Stimulated activated CD4-positive, alpha-beta T cell treated with anti-CD3 and anti-CD28 coated beads, TNF-alpha, amount 100 ng/mL, for 1 hour (primary cell): ENCODE data around the gene NELL1.

Experiments
- DNase-seq, 3 donors: peaks; one replicate each; pipeline ENCODE4 v3.0.0-alpha.2; 2020; ENCODE audit warnings: low read depth in 3 of 3, low spot score in 1 of 3

The NELL1 gene

DNA sequence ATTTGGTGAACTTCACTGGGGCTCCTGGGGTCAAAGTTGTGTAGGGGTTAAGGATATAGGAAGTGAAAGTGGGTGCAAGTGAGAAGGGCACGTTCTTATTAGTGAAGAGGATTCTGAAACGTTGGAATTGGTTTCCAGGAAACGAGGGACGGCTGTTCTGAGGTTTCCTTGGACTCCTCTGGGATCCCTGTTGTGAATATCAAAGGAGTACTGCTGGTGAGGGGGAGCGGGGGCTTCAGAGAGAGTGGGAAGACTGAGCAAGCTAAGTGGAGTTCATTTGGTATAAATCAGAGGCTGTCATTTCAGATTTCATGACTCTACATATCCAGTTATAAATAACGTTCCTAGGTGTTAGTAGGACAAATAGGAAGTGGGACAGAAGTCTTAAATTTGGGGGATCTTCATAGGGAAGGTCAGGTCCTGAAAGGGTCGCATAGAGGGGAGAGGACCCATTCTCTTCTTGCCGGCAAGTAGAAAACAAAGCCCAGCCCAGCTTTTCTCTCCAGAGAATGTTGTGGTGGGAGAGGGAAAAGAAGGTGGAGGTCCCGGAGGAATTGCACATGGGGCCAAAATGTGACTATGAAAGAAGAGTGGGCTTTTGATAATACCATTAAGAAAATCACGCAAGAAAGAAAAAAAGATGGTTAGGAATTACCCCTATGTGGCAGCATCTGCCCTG, 1.1 kb upstream of the NELL1 start:
- DNase-seq, result no peak

GRCh38 chr11:20669820-20670684, 666 bp downstream of the NELL1 start:
- DNase-seq, result no peak

DNA sequence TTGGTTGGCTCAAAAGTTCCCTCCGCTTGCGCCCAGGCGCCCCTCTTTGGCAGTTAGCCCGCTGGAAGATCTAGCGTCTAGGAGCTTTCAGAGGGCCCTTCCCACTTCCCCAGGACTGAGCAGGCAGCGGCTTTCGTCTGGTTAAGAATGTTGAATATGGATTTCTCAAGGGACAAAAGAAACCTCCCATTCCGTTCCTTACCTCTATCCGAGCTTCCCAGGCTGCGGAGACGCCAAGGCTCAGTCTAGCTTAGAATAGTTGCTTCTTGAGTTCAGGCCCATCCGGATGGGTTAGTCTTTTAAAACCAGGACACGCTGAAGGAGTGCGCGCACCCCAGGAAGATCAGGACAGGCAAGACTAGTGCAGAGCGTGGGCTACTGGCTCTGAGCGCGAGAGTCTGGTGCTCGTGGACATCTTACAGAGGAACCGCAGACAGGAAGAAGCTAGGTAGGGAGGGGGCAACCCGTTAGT, 1.6 kb downstream of the NELL1 start:
- DNase-seq, result no peak

- no peak for DNase-seq
These were observed 2.6 kb downstream of the NELL1 start for GRCh38 chr11:20671856-20672546.

GRCh38 chr11:20672575-20672974, 3.2 kb downstream of the NELL1 start:
- no peak for DNase-seq

DNA sequence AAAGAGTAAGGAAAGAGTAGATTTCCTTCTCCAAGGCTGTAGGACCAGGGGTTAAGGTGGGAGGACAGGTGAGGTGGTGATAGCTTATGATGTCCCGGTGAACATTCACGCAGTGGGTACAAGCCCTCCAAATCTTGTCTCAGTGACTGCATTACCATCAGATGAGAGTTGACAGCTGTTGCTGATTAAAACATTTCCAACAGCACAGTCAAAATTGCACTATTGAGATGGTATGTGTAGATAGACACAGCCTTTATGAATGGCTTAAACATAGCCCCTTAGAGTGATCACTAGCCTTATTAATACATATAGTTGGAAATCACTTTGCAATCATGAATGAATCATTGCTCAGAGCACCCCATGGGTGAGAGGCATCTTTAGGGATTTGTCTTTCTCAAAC, 7.3 kb downstream of the NELL1 start:
- DNase-seq, result no peak

GRCh38 chr11:20688761-20689160, 19.4 kb downstream of the NELL1 start:
- DNase-seq, result no peak

DNA sequence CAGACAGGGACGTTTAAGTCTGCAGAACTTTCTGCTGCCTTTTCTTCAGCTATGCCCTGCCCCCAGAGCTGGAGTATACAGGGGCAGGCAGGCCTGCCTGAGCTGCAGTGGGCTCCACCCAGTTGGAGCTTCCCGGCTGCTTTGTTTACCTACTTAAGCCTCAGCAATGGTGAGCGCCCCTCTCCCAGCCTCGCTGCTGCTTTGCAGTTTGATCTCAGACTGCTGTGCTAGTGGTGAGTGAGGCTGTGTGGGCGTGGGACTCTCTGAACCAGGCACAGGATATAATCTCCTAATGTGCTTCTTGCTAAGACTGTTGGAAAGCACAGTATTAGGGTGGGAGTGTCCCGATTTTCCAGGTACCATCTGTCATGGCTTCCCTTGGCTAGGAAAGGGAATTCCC, 38.5 kb downstream of the NELL1 start:
- DNase-seq, result no peak

DNA sequence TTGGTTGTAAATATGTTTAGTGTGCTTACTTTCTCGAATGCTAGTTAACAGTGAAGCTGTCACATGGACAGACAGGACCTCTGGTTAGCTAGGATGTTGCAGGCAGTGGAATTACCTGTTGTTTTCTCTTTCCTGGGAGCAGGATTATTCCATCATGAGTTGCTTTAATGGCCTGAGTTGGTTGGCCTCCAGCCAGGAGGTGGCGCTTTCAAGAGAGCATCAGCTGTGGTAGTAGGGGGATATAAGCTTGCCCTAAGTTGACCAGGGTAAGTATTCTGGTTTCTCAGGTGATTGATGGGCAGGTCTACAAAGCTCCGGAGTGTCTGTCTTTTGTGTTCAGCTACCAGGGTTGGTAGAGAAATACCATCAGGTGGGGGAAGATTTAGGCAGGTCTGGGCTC, 43.5 kb downstream of the NELL1 start:
- DNase-seq, result no peak

DNA sequence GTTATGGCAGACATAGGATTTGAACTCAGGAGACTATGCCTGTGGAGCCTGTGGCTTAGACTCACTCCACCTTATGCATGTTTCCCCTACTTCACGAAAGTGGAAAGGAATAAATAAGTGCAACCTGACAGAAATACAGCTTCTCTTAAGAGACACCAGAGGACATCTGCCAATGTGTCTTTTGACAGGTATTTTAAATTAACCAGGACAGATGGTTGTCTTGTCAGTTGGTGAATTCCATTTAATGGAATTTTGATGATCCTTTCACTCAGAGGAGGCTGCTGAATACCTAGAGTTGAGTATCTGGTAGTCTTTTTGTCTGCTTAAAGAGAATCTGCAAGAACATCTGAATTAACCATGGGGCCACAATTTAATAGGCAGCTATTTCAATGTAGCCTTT, 46.1 kb downstream of the NELL1 start:
- DNase-seq, result no peak

DNA sequence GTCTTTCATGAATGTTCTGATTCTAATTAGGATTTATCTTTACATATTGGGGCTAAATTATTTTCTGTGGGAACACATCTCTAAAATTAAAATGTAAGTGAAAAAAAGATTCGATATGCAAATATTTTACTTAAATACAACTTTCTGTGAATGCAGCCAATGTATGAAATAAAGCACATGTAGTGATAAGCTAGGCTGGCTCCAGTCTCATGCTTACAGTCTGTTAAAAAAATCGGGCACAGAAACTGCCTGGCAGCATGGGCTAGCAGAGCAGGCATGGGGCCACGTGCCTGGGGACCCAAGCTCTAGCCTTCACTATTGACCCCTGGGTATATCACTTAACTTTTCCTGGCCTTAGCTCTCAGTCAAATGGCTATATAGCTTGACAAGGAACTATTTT, 46.5 kb downstream of the NELL1 start:
- DNase-seq, result no peak

GRCh38 chr11:20719821-20720220, 50.4 kb downstream of the NELL1 start:
- no peak for DNase-seq

- DNase-seq, result no peak
These were observed 54.0 kb downstream of the NELL1 start for GRCh38 chr11:20723366-20723765.

- DNase-seq, result no peak
These were observed 60.3 kb downstream of the NELL1 start for GRCh38 chr11:20729597-20730105.

DNA sequence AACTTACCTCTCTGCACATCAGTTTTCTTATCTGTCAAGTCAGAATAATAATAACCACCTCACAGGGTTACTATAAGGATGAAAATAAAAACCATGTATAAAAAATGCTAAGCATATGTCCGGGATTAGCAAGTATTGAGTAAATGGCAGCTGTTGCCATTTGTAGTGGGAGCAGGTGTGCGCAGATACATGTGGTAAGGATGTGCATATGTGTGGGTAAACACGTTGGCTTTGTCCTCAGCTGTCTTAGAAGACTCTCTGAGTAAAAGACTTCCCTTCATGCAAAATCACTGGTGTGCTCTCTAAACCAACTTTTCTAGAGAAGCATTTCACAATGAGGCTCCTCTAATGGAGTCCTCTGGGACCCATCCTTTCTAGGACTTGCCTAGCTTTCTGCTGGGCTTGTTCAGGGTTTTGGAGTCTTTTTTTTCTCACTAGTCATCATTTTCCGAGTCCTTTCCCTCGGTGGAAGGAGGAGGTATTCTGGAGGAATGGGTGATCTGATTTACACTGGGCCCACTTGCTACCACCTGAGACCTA, 62.4 kb downstream of the NELL1 start:
- DNase-seq, result no peak

DNA sequence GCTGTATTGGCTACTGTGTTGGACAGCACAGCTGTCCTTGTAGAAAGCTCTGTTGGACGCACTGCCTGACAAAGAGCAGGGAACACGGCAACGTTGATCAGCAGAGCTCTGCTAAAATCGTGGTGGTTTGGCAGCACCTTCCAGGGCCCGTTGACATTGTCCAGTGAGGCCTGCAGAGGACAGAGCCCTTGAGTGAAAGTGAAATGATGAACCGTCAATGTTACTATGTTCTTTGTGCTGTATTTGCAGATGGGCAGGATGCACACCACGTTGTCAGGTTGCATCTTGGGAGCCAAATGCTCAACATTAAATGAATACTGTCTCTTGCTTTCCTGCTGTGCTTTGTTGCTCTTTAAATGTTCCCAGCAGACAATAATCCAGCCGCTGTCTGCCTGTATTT, 69.7 kb downstream of the NELL1 start:
- DNase-seq, result no peak

DNA sequence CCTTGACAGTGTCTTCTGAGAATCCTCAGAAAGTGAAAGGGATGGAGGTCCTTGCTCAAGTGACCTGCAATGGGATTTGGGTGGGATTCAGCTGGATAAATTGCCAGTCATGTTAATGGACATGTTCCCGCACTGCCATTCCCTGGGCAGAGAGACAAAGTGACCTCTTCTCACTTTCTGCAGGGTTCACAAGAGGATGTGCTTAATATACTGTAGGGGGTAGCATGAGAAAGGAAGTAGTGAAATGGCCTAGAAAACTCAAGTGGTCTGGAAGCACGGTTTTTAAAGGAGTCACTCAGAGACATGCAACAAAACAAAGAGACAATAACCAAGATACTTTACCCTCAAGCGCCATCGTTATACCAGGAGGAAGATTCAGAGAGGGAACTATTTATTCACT, 70.2 kb downstream of the NELL1 start:
- no peak for DNase-seq

DNA sequence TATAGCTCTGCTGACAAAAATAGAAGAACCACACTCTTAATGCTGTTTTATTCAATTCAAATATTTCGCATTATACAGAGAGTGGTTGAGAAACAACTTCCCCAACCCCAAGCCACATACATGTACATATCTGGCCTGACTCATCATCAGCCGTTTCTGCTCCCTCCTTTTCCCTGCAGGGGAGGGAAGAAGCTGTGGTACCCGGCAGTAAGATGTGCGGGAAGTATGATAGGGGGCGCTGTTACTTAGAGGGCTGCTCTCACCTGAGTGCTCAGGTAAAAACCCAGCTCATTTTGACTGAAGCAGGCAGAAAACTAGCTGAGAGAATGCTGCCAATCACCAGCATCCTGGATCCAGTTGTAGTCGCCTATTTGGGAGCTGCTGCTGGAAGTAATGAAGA, 85.5 kb downstream of the NELL1 start:
- DNase-seq, result no peak

DNA sequence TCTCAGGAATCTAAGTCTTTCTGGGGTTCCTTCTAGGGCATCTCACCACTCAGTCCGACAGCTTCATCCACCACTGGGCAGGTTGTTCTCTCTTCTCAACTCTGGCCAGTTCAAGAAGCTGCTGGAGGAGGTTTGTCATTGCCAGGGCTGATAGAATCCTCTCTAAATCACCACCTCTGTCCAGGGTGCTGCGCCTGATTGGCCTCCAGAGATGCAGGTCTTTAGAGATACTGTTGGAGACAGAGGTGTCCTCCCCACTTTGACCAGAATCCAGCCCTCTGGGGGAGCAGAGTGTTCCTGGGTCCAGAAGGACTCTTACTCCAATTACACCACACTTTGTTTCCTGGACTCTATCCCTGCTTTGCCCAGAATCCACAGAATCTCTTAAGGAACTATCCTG, 90.2 kb downstream of the NELL1 start:
- no peak for DNase-seq

GRCh38 chr11:20760811-20761210, 91.4 kb downstream of the NELL1 start:
- no peak for DNase-seq

DNA sequence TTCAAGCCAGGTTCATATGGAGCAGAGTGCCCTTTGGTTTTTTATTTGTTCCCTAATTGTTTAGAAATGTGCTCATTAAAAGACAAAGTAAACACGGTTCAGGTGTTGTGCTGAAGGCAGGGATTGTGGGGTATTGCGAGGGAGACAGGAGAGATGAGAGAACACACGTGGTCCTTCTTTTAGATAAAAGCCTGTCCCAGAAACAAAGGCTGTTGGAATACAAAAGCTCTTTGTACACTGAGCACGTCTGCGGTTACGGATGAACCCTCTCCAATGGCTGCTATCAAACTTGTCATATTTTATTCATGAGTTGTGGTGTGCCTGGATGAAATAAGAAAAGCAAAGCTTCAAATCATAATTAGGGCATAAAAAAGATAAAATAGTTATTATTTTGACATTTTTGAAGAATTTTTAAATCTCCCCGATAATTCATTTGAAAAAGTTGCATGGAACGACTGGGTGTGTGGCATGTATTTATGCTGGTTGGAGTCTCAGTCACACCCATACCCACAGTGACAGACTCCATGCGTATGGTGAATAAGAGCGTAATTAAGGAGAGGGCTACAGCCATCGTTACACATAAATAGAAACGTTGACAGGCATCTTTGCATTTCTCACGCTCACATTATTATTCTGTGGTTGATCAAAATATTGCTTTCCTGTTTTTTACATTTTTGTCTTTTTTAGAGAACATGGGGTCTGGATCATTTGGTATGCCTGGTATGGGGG, 92.9 kb downstream of the NELL1 start:
- DNase-seq, result no peak
